Sigmoid colon (tissue), 4 donors: ENCODE results near the gene TMEM26.

Source experiments
- CTCF ChIP-seq, 4 experiments: fragments of 450-650 bp in 3 of 4; fragments of 200-600 bp in 1 of 4; IDR thresholded peaks; one replicate each; pipeline ENCODE4 v1.5.1; 2016 to 2019; ENCODE audit warnings: antibody characterized with exemption in 4 of 4, mild to moderate bottlenecking in 3 of 4, moderate library complexity in 2 of 4
- EP300 ChIP-seq, 4 donors: sonication (generic); formaldehyde crosslinking; IDR thresholded peaks; one replicate each; pipeline ENCODE4 v1.6.1; 2017; ENCODE audit warnings: antibody characterized with exemption in 4 of 4
- POLR2A ChIP-seq, 2 donors: fragments of 450-650 bp; IDR thresholded peaks; one replicate each; pipeline ENCODE4 v1.6.1; 2016; ENCODE audit warnings: antibody characterized with exemption in 2 of 2, mild to moderate bottlenecking in 2 of 2, moderate library complexity in 2 of 2
- POLR2AphosphoS5 ChIP-seq, 4 donors: sonication (generic); formaldehyde crosslinking; IDR thresholded peaks; one replicate each; pipeline ENCODE4 v1.6.1; 2017; ENCODE audit warnings: antibody characterized with exemption in 4 of 4

DNA sequence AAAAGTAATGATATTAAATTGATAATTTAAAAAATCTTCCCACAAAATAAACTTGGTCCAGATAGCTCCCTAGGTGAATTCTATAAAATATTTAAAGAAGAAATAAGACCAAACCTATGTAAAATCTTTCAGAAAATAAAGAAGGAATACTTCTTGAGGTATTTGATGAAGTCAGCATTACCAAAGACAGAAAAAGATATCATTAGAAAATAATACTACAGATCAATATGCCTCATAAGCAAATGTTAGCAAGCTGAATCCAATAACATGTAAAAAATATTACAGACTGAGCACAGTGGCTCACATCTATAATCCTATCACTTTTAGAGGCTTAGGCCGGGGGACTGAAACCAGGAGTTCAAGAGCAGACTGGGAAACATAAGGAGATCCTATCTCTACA lies 30.0 kb downstream of the TMEM26 start:
- TF ChIP-seq CTCF (IDR thresholded peaks at IDR 0.05) (no peak), EP300 (IDR thresholded peaks at IDR 0.05) (no peak), POLR2AphosphoS5 (IDR thresholded peaks at IDR 0.05) (no peak), POLR2A (IDR thresholded peaks at IDR 0.05) (no peak)
